SK-N-MC (cell line): ENCODE data around the gene WIZ.
A peak's percentile ranks its signal among the peaks of the same experiment; 100 is the strongest.
"Not testable (repeated sequence)": the region's sequence is repeated elsewhere in the genome, so short reads cannot be mapped to it uniquely, and the experiment has no call there.

Source experiments
- DNase-seq: peaks from one replicate; pipeline ENCODE4 v3.0.0-alpha.2; 2011; ENCODE audit warnings: low read depth, low spot score
- H3K27ac ChIP-seq: fragments of 200-600 bp; sonication (generic); 2 replicates; pipeline ENCODE4 v1.5.1; 2016; ENCODE audit warnings: mixed run types
- H3K36me3 ChIP-seq: fragments of 200-600 bp; sonication (generic); 2 replicates; pipeline ENCODE4 v1.6.1; 2017; ENCODE audit warnings: antibody characterized with exemption, low read length, mixed read lengths; ENCODE audit not compliant: insufficient read depth
- H3K4me3 ChIP-seq: fragments of 200-600 bp; sonication (generic); 2 replicates; pipeline ENCODE4 v1.5.1; 2016
- H3K9ac ChIP-seq: fragments of 200-600 bp; sonication (generic); 2 replicates; pipeline ENCODE4 v1.8.0; 2017; ENCODE audit warnings: mixed run types, mixed read lengths; ENCODE audit not compliant: insufficient read length
- H3K9me3 ChIP-seq: fragments of 200-600 bp; sonication (generic); 2 replicates; pipeline ENCODE4 v1.6.1; 2017; ENCODE audit warnings: low read depth, mild to moderate bottlenecking, antibody characterized with exemption, low read length, moderate library complexity, mixed read lengths
- EZH2 ChIP-seq: fragments of 200-600 bp; sonication (generic); IDR thresholded peaks from one replicate; pipeline ENCODE4 v1.6.1; 2017; ENCODE audit warnings: antibody characterized with exemption
- FOXP2 ChIP-seq: optimal IDR thresholded peaks from 2 replicates; pipeline ENCODE3; 2011; ENCODE audit warnings: mild to moderate bottlenecking, moderate library complexity; ENCODE audit not compliant: insufficient read depth; ENCODE audit errors: extremely low read length, control extremely low read depth
- POLR2AphosphoS5 ChIP-seq: IDR thresholded peaks from 2 replicates; pipeline ENCODE4 v1.6.1; 2012; ENCODE audit warnings: mild to moderate bottlenecking, low read depth, low read length, borderline replicate concordance

Gene WIZ

GRCh38 chr19:15479391-15480345 lies 29.9 kb upstream of the WIZ start, which contains the start of gene PGLYRP2:
TSS of gene PGLYRP2 (minus strand) at chr19:15479501. CDS start at chr19:15479371, 130 bp downstream.
- Histone ChIP-seq H3K27ac (no peak within 1 kb of the TSS), H3K4me3 (no peak within 1 kb of the TSS), H3K9me3 (no peaks in the 10 kb centered on the region), H3K36me3 (no peaks in the 10 kb centered on the region), H3K9ac (no peak within 1 kb of the TSS)
- no peak for DNase-seq
- no peak for TF ChIP-seq POLR2AphosphoS5
- no peak for TF ChIP-seq EZH2
- TF ChIP-seq FOXP2, result no peak

DNA sequence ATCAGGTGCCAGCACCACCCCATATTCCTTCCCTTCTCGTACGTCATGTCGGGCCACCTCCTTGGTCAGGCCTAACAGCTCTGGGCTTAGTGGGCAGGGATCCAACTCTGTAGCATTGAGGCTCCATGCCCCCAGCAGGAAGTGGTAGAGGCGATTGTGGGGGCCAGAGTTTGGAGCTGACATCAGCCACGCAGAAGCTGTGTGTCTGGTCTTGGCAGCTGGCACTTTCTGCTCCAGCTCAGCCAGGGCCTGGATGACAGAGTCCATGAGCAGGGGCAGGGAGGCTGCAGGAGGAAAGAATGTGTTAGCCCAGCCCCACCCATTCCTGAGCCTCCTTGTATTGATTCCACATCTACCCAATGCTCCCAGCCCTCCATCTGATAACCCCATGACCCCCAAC lies 26.6 kb upstream of the WIZ start:
- no peak for DNase-seq
- Histone ChIP-seq H3K27ac (no peak overlapping the region), H3K9me3 (no peaks in the 10 kb centered on the region), H3K36me3 (no peaks in the 10 kb centered on the region), H3K9ac (no peak overlapping the region), H3K4me3 (no peak overlapping the region)
- TF ChIP-seq FOXP2 (no peak), EZH2 (no peak), POLR2AphosphoS5 (no peak)

- H3K4me3 ChIP-seq, result no peak overlapping the region
- no peak for DNase-seq
- TF ChIP-seq POLR2AphosphoS5 (no peak), EZH2 (no peak), FOXP2 (no peak)
Observed at GRCh38 chr19:15475611-15476010, 25.9 kb upstream of the WIZ start.

GRCh38 chr19:15475169-15475568 lies 25.4 kb upstream of the WIZ start:
- DNase-seq, result no peak
- TF ChIP-seq FOXP2, result no peak
- TF ChIP-seq POLR2AphosphoS5, result no peak
- TF ChIP-seq EZH2, result no peak
- Histone ChIP-seq H3K9me3 (no peaks in the 10 kb centered on the region), H3K27ac (no peak overlapping the region), H3K36me3 (no peaks in the 10 kb centered on the region), H3K4me3 (no peak overlapping the region), H3K9ac (no peak overlapping the region)

More at GRCh38 chr19:15475611-15476010, 25.9 kb upstream of the WIZ start:
- no peak overlapping the region for H3K27ac ChIP-seq
- H3K9ac ChIP-seq, result no peak overlapping the region
- H3K36me3 ChIP-seq, result no peaks in the 10 kb centered on the region
- no peaks in the 10 kb centered on the region for H3K9me3 ChIP-seq

GRCh38 chr19:15473821-15474220 lies 24.1 kb upstream of the WIZ start:
- H3K4me3 ChIP-seq, H3K9ac ChIP-seq, H3K9me3 ChIP-seq, DNase-seq, H3K36me3 ChIP-seq, H3K27ac ChIP-seq: not testable (repeated sequence)

- H3K4me3 ChIP-seq, result no peak overlapping the region
- H3K36me3 ChIP-seq, result no peaks in the 10 kb centered on the region
- DNase-seq, result no peak
- TF ChIP-seq EZH2, result no peak
- no peak for TF ChIP-seq FOXP2
- TF ChIP-seq POLR2AphosphoS5, result no peak
- H3K27ac ChIP-seq, result no peak overlapping the region
- no peak overlapping the region for H3K9ac ChIP-seq
- H3K9me3 ChIP-seq, result no peaks in the 10 kb centered on the region
Observed at GRCh38 chr19:15471639-15472101, 21.9 kb upstream of the WIZ start.

DNA sequence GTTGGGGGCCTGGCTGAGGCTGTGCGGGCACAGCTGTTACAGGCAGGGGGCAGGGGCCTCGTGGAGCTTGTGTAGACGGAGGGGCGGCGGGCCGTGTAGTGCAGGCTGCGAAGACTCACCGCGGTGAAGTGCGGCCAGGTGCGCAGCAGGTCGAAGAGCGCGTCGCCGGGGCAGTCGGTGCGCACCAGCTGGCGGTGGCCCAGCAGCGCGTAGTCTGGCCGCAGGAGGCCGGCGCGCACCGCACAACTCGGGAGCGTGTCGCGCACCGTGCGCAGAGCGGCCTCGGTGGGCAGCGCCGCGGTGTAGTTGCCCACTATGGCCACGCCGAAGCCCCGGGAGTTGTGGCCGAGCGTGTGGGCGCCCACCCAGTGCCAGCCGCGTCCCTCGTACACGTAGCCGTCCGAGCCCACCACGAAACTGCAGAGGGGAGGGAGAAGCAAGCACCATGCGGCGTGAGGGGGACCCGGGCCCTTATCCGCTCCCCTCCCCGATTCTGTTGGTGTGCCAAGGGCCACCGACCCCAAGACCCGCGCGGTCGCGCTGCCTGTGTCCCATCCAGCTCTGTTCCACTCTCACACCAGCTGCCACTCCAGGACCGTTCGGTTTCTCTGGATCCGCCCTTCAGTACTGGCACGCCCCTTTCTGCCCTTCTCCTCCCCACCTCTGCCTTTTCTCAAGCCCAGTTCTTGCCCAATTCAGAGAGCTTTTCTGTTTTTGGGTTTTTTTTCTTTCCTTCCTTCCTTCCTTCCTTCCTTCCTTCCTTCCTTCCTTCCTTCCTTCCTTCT lies 19.9 kb upstream of the WIZ start:
- TF ChIP-seq POLR2AphosphoS5 (peak; percentile 52; the same call in 1 of the 2 replicates), FOXP2 (no peak)
- no peak overlapping the region for H3K27ac ChIP-seq
- peak overlapping the region; percentile 12; the same call in 1 of the 2 replicates for H3K4me3 ChIP-seq
- no peak for DNase-seq
- H3K9ac ChIP-seq, result no peak overlapping the region
- no peaks in the 10 kb centered on the region for H3K9me3 ChIP-seq
- H3K36me3 ChIP-seq, result no peaks in the 10 kb centered on the region
